H9 (cell line): ENCODE measurements around the gene NOXA1. TPM values are rescaled to one million over a fixed set of nuclear protein-coding genes. Genes with fewer than 3 reads are reported as not detected.

Experiments
- DNase-seq: peaks from one replicate; pipeline ENCODE4 v3.0.0-alpha.2; 2017
- H2AFZ ChIP-seq: one replicate; pipeline ENCODE4 v1.6.1; 2013; ENCODE audit warnings: mild to moderate bottlenecking, low read length, control low read depth, moderate library complexity
- H2AK5ac ChIP-seq: 2 replicates; pipeline ENCODE4 v1.6.1; 2013; ENCODE audit warnings: low read length, control low read depth, mixed read lengths; ENCODE audit not compliant: insufficient read length
- H2BK120ac ChIP-seq: one replicate; pipeline ENCODE4 v1.6.1; 2013; ENCODE audit warnings: low read depth, mild to moderate bottlenecking, low read length, control low read depth, inconsistent platforms; ENCODE audit not compliant: poor library complexity, severe bottlenecking
- H2BK12ac ChIP-seq: 2 replicates; pipeline ENCODE4 v1.6.1; 2013; ENCODE audit warnings: low read length, control low read depth, mixed read lengths, low read depth; ENCODE audit not compliant: insufficient read length
- H2BK15ac ChIP-seq: 2 replicates; pipeline ENCODE4 v1.6.1; 2013; ENCODE audit warnings: low read depth, low read length, control low read depth
- H2BK20ac ChIP-seq: one replicate; pipeline ENCODE4 v1.6.1; 2013; ENCODE audit warnings: low read depth, mild to moderate bottlenecking, low read length, control low read depth, inconsistent platforms; ENCODE audit not compliant: poor library complexity, severe bottlenecking
- H2BK5ac ChIP-seq: 2 replicates; pipeline ENCODE4 v1.6.1; 2013; ENCODE audit warnings: low read length, control low read depth, mixed read lengths; ENCODE audit not compliant: insufficient read length
- H3K14ac ChIP-seq: 2 replicates; pipeline ENCODE4 v1.6.1; 2013; ENCODE audit warnings: low read length, control low read depth; ENCODE audit not compliant: insufficient read depth
- H3K18ac ChIP-seq: 2 replicates; pipeline ENCODE4 v1.6.1; 2013; ENCODE audit warnings: low read depth, mild to moderate bottlenecking, mixed read lengths, low read length, control low read depth; ENCODE audit not compliant: insufficient read length
- H3K23ac ChIP-seq: 2 replicates; pipeline ENCODE4 v1.6.1; 2013; ENCODE audit warnings: low read length, control low read depth, mixed read lengths, low read depth; ENCODE audit not compliant: insufficient read length
- H3K23me2 ChIP-seq: 2 replicates; pipeline ENCODE4 v1.6.1; 2013; ENCODE audit warnings: low read depth, mild to moderate bottlenecking, mixed read lengths, low read length, control low read depth; ENCODE audit not compliant: insufficient read length, poor library complexity, severe bottlenecking
- H3K27ac ChIP-seq: 2 replicates; pipeline ENCODE4 v1.5.1; 2013; ENCODE audit warnings: low read length, control low read depth, mixed read lengths, low read depth; ENCODE audit not compliant: insufficient read length
- H3K27me3 ChIP-seq: 2 replicates; pipeline ENCODE4 v1.6.1; 2013; ENCODE audit warnings: low read length, control low read depth, inconsistent platforms; ENCODE audit not compliant: insufficient read depth
- H3K4ac ChIP-seq: 2 replicates; pipeline ENCODE4 v1.6.1; 2013; ENCODE audit warnings: low read depth, mild to moderate bottlenecking, control low read depth, inconsistent platforms, low read length, moderate library complexity
- H3K4me1 ChIP-seq: 2 replicates; pipeline ENCODE4 v1.6.1; 2013; ENCODE audit warnings: low read length, control low read depth, inconsistent platforms; ENCODE audit not compliant: insufficient read depth
- H3K4me2 ChIP-seq: 2 replicates; pipeline ENCODE4 v1.6.1; 2013; ENCODE audit warnings: low read length, control low read depth, mixed read lengths; ENCODE audit not compliant: insufficient read length, insufficient read depth
- H3K56ac ChIP-seq: 2 replicates; pipeline ENCODE4 v1.6.1; 2013; ENCODE audit warnings: low read depth, mild to moderate bottlenecking, mixed read lengths, low read length, control low read depth; ENCODE audit not compliant: insufficient read length
- H3K79me1 ChIP-seq: 2 replicates; pipeline ENCODE4 v1.6.1; 2013; ENCODE audit warnings: low read depth, mild to moderate bottlenecking, moderate library complexity, low read length, control low read depth, inconsistent platforms; ENCODE audit not compliant: insufficient read depth, poor library complexity, severe bottlenecking
- H3K79me2 ChIP-seq: 2 replicates; pipeline ENCODE4 v1.6.1; 2013; ENCODE audit warnings: low read length, control low read depth, inconsistent platforms; ENCODE audit not compliant: insufficient read depth
- H3K9ac ChIP-seq: 2 replicates; pipeline ENCODE4 v1.6.1; 2013; ENCODE audit warnings: low read length, control low read depth, mixed read lengths; ENCODE audit not compliant: insufficient read length; ENCODE audit errors: extremely low read depth
- H3K9me3 ChIP-seq: one replicate; pipeline ENCODE4 v1.6.1; 2013; ENCODE audit warnings: low read depth, low read length, inconsistent platforms; ENCODE audit not compliant: control insufficient read depth
- H3T11ph ChIP-seq: one replicate; pipeline ENCODE4 v1.6.1; 2013; ENCODE audit warnings: mild to moderate bottlenecking, low read length, control low read depth, inconsistent platforms
- H4K20me1 ChIP-seq: one replicate; pipeline ENCODE4 v1.6.1; 2013; ENCODE audit not compliant: control insufficient read depth, insufficient read length, insufficient read depth
- H4K5ac ChIP-seq: 2 replicates; pipeline ENCODE4 v1.6.1; 2013; ENCODE audit warnings: low read depth, mild to moderate bottlenecking, mixed read lengths, low read length, control low read depth; ENCODE audit not compliant: insufficient read length
- H4K8ac ChIP-seq: replicated peaks from 2 replicates; pipeline ENCODE4 v1.6.1; 2013; ENCODE audit warnings: low read length, control low read depth, mixed read lengths, low read depth; ENCODE audit not compliant: insufficient read length
- H4K91ac ChIP-seq: 2 replicates; pipeline ENCODE4 v1.6.1; 2013; ENCODE audit warnings: low read depth, mild to moderate bottlenecking, moderate library complexity, mixed read lengths, low read length, control low read depth; ENCODE audit not compliant: insufficient read length
- H3K27ac Mint-ChIP-seq, 3 experiments: 2 replicates in 2 of 3; 3 replicates in 1 of 3; pipeline ENCODE4 v1.8.0; 2020 to 2021; ENCODE audit warnings: mixed read lengths in 3 of 3, mild to moderate bottlenecking in 1 of 3, moderate library complexity in 1 of 3
- H3K27me3 Mint-ChIP-seq: 2 replicates; pipeline ENCODE4 v1.8.0; 2021; ENCODE audit warnings: low read depth, mild to moderate bottlenecking, moderate library complexity, mixed read lengths
- H3K36me3 Mint-ChIP-seq, 3 experiments: 2 replicates in 2 of 3; 3 replicates in 1 of 3; pipeline ENCODE4 v1.8.0; 2020 to 2021; ENCODE audit warnings: low read depth in 3 of 3, mixed read lengths in 3 of 3; ENCODE audit not compliant: insufficient read depth in 1 of 3
- H3K4me1 Mint-ChIP-seq, 2 experiments: 2 replicates each; pipeline ENCODE4 v1.8.0; 2020; ENCODE audit warnings: mixed read lengths in 2 of 2
- H3K4me3 Mint-ChIP-seq, 2 experiments: 2 replicates in 1 of 2; 3 replicates in 1 of 2; pipeline ENCODE4 v1.8.0; 2020 to 2021; ENCODE audit warnings: mild to moderate bottlenecking in 2 of 2, mixed read lengths in 2 of 2, moderate library complexity in 1 of 2
- H3K9me3 Mint-ChIP-seq, 2 experiments: 2 replicates in 1 of 2; 3 replicates in 1 of 2; pipeline ENCODE4 v1.8.0; 2020; ENCODE audit warnings: mild to moderate bottlenecking in 2 of 2, mixed read lengths in 2 of 2, moderate library complexity in 1 of 2
- CTCF ChIP-seq: fragments of 200-600 bp; sonication (generic); conservative IDR thresholded peaks from 3 replicates; pipeline ENCODE4 v1.8.0; 2021; ENCODE audit warnings: antibody characterized with exemption, mild to moderate bottlenecking
- WGBS: extraction: QIAGEN DNeasy Blood & Tissue Kit; methylation state at CpG from one replicate; pipeline ENCODE4 v1.1.7; 2013; ENCODE audit warnings: missing lambda C conversion rate, low lambda C conversion rate, mixed read lengths; ENCODE audit not compliant: insufficient read length; ENCODE audit errors: extremely low coverage; 5-methylcytosine and 5-hydroxymethylcytosine counted together
- total RNA-seq: library from RNA; stranded (reverse); gene quantifications from 2 replicates; pipeline ENCODE4 v1.2.1, GENCODE V29; 2021

NOXA1 gene
- total RNA-seq, 1 experiment from 2014 or later = 2.0 TPM

GRCh38 chr9:137457406-137458193, 34.4 kb downstream of the NOXA1 start:
- H3K9me3 ChIP-seq = no peaks in the 10 kb centered on the region
- Mint-ChIP-seq H3K4me3 (peak overlapping the region; percentile 36 to 42; a peak in 4 of 5 replicates), H3K4me1 (peaks cover 5 to 16% of the 10 kb centered on the region in 2 experiments; a peak in 3 of 4 replicates), H3K36me3 (peaks cover 0 to 18% (median 15%) of the 10 kb centered on the region in 3 experiments; a peak in 4 of 7 replicates), H3K27me3 (peaks cover 19% of the 10 kb centered on the region), H3K27ac (no peak overlapping the region), H3K9me3 (no peaks in the 10 kb centered on the region)
- H3K56ac ChIP-seq = no peak overlapping the region
- no peak overlapping the region for H2BK15ac ChIP-seq
- no peak overlapping the region for H2BK12ac ChIP-seq
- no peaks in the 10 kb centered on the region; the same call in 1 of the 2 replicates for H3K27me3 ChIP-seq
- H3K4ac ChIP-seq = no peak overlapping the region
- H2AK5ac ChIP-seq = no peak overlapping the region
- no peak overlapping the region for H3K9ac ChIP-seq
- no peaks in the 10 kb centered on the region for H3K79me1 ChIP-seq
- H3K27ac ChIP-seq = no peak overlapping the region
- H3K23me2 ChIP-seq = peaks cover 9% of the 10 kb centered on the region
- no peak for TF ChIP-seq CTCF
- no peak overlapping the region for H4K5ac ChIP-seq
- no peak overlapping the region for H3K18ac ChIP-seq
- no peak overlapping the region for H2AFZ ChIP-seq
- no CpG with 5 or more reads among the region's 44 CpGs for whole genome bisulfite sequencing
- no peaks in the 10 kb centered on the region for H3K79me2 ChIP-seq
- no peak overlapping the region for H4K91ac ChIP-seq
- DNase-seq = no peak
- no peaks in the 10 kb centered on the region for H3K4me1 ChIP-seq
- H4K20me1 ChIP-seq = peaks cover 3% of the 10 kb centered on the region
- no peak overlapping the region for H3K4me2 ChIP-seq
- no peak overlapping the region for H3T11ph ChIP-seq
- no peak overlapping the region for H4K8ac ChIP-seq
- H2BK120ac ChIP-seq = no peak overlapping the region
- no peak overlapping the region for H3K14ac ChIP-seq
- no peak overlapping the region for H2BK5ac ChIP-seq
- H2BK20ac ChIP-seq = no peak overlapping the region
- H3K23ac ChIP-seq = no peak overlapping the region
